COLO668 (cell line): Measurements from ENCODE around the gene UXS1.
"Not testable (repeated sequence)": the region's sequence is repeated elsewhere in the genome, so short reads cannot be mapped to it uniquely, and the experiment has no call there.

Experiments
- DNase-seq: peaks from one replicate; lab custom pipeline; 2025; ENCODE audit not compliant: unreplicated experiment; lab: John Stamatoyannopoulos, UW

Gene UXS1

GRCh38 chr2:106137731-106138521, 56.2 kb downstream of the UXS1 start:
- no peak for DNase-seq

GRCh38 chr2:106131192-106131591, 62.9 kb downstream of the UXS1 start:
- not testable (repeated sequence) for DNase-seq

- no peak for DNase-seq
Observed at GRCh38 chr2:106130251-106130998, 63.7 kb downstream of the UXS1 start.

GRCh38 chr2:106129592-106129991, 64.5 kb downstream of the UXS1 start:
- DNase-seq: no peak

- no peak for DNase-seq
Observed at GRCh38 chr2:106129150-106129549, 65.0 kb downstream of the UXS1 start.

- no peak for DNase-seq
Observed at GRCh38 chr2:106127776-106128268, 66.3 kb downstream of the UXS1 start.

- DNase-seq: no peak
Observed at GRCh38 chr2:106127282-106127771, 66.8 kb downstream of the UXS1 start.

- no peak for DNase-seq
Observed at GRCh38 chr2:106126705-106127281, 67.3 kb downstream of the UXS1 start.

- no peak for DNase-seq
Observed at GRCh38 chr2:106126295-106126694, 67.8 kb downstream of the UXS1 start.

- DNase-seq: peak; percentile 20
Observed at GRCh38 chr2:106124905-106125549, 69.1 kb downstream of the UXS1 start.

- no peak for DNase-seq
Observed at GRCh38 chr2:106124106-106124756, 69.9 kb downstream of the UXS1 start.

GRCh38 chr2:106122157-106122556, 71.9 kb downstream of the UXS1 start:
- no peak for DNase-seq

GRCh38 chr2:106120432-106120831, 73.7 kb downstream of the UXS1 start:
- DNase-seq: no peak

- no peak for DNase-seq
Observed at GRCh38 chr2:106119074-106119473, 75.0 kb downstream of the UXS1 start.

- no peak for DNase-seq
Observed at GRCh38 chr2:106117882-106118684, 76.0 kb downstream of the UXS1 start.

- no peak for DNase-seq
Observed at GRCh38 chr2:106117347-106117746, 76.8 kb downstream of the UXS1 start.

GRCh38 chr2:106116248-106116647, 77.9 kb downstream of the UXS1 start:
- no peak for DNase-seq

GRCh38 chr2:106115665-106116064, 78.4 kb downstream of the UXS1 start:
- no peak for DNase-seq

- DNase-seq: no peak
Observed at GRCh38 chr2:106115250-106115649, 78.9 kb downstream of the UXS1 start.

- no peak for DNase-seq
Observed at GRCh38 chr2:106114166-106114565, 79.9 kb downstream of the UXS1 start.
